ENCODE data around the gene EHD2. TPM values are rescaled to one million over a fixed set of nuclear protein-coding genes. Genes with fewer than 3 reads are reported as not detected.

Gene EHD2
- total RNA-seq (2013): 0.08 TPM
- polyA plus RNA-seq: not detected
- polyA minus RNA-seq: 0.14 and 0.80 TPM in 2 replicates
- total RNA-seq: 0 to 0.96 (median 0.12) reads per million in 11 experiments

- peak within 1 kb of the TSS; percentile 41 for H2AFZ ChIP-seq (ENCODE audit: insufficient read depth, low read depth, low read length, poor library complexity, severe bottlenecking)
- H3K4me3 ChIP-seq (replicated peaks in 1 of 3; ENCODE audit: low read depth in 2 of 3, low read length in 3 of 3): no peak within 1 kb of the TSS
- WGBS (ENCODE audit: insufficient coverage): 6% methylated on average over 51 of the region's 52 CpGs
These were observed at the start of gene EHD2 for GRCh38 chr19:47713046-47714021. TSS of gene EHD2 (plus strand) at chr19:47713422. CDS start at chr19:47716613, 3,191 bp downstream.

More at GRCh38 chr19:47713046-47714021, at the start of gene EHD2:
- H3K27me3 ChIP-seq (ENCODE audit: control insufficient read depth in 2 of 2, insufficient read depth in 2 of 2, low read length in 2 of 2): peaks cover 8 to 23% of the 10 kb centered on the region in 2 donors
- peaks cover 20 to 42% (median 23%) of the 10 kb centered on the region in 3 donors for H3K27me3 Mint-ChIP-seq (ENCODE audit: low read depth in 3 of 3)
- no peaks in the 10 kb centered on the region for H3K36me3 Mint-ChIP-seq
- H3K9me3 Mint-ChIP-seq: peaks cover 0 to 9% (median 6%) of the 10 kb centered on the region in 7 donors
- no peaks in the 10 kb centered on the region for H4K20me1 ChIP-seq (ENCODE audit: insufficient read depth, low read length)
- no peak within 1 kb of the TSS for H3K27ac ChIP-seq (ENCODE audit: low read depth in 1 of 2, low read length in 2 of 2)
- H3K9me3 ChIP-seq (replicated peaks in 1 of 2; ENCODE audit: control insufficient read depth in 1 of 2, insufficient read depth in 1 of 2, low read length in 2 of 2): peaks cover 0 to 3% of the 10 kb centered on the region in 2 donors
- no peaks in the 10 kb centered on the region for H3K36me3 ChIP-seq (replicated peaks in 1 of 2; ENCODE audit: control insufficient read depth in 1 of 2, insufficient read depth in 2 of 2, low read length in 2 of 2)
- no peak within 1 kb of the TSS for H3K9ac ChIP-seq (ENCODE audit: insufficient read depth, low read length, poor library complexity, severe bottlenecking)
- H3K4me1 ChIP-seq (ENCODE audit: control insufficient read depth in 1 of 2, insufficient read depth in 2 of 2, low read length in 2 of 2): peaks cover 0 to 7% of the 10 kb centered on the region in 2 donors
- H3K4me1 Mint-ChIP-seq: peaks cover 4% of the 10 kb centered on the region
- H3K79me2 ChIP-seq (ENCODE audit: insufficient read depth, low read length): no peaks in the 10 kb centered on the region
- peak in 2 of 3 donors; percentile 17 to 37 for DNase-seq
- TF ChIP-seq CTCF (IDR thresholded peaks at IDR 0.05): peak; percentile 97
- peak within 1 kb of the TSS in 1 of 2 donors; percentile 74 for H3K4me3 Mint-ChIP-seq
- H3K4me2 ChIP-seq (replicated peaks; ENCODE audit: extremely low read depth, low read length, poor library complexity, severe bottlenecking): peak within 1 kb of the TSS; percentile 49
- intact Hi-C loops (cut with micrococcal nuclease): loop anchor here in 1 of 2 donors (2.0 to 5.0 kb wide), 2 partner anchors 29 to 74 kb away; no protein-coding TSS in a partner anchor
- H3K27ac Mint-ChIP-seq: peak within 1 kb of the TSS in 2 of 7 donors; percentile 28 to 86
